Smooth muscle cell (in vitro differentiated cells): ENCODE results near the gene EPHB3. TPM values are rescaled to one million over a fixed set of nuclear protein-coding genes. Genes with fewer than 3 reads are reported as not detected.
A peak's percentile ranks its signal among the peaks of the same experiment; 100 is the strongest.

Experiments used
- DNase-seq: peaks from one replicate; lab custom pipeline; 2025; ENCODE audit not compliant: unreplicated experiment; lab: John Stamatoyannopoulos, UW
- H2AFZ ChIP-seq: fragments of 200-600 bp; sonication (generic); 2 replicates; pipeline ENCODE4 v1.6.0; 2016; ENCODE audit warnings: antibody characterized with exemption, low read depth, mild to moderate bottlenecking
- H3F3A ChIP-seq: fragments of 200-600 bp; sonication (generic); 2 replicates; pipeline ENCODE4 v1.6.0; 2017; ENCODE audit warnings: antibody characterized with exemption, low read depth
- H3K27ac ChIP-seq: fragments of 200-600 bp; sonication (generic); 2 replicates; pipeline ENCODE4 v1.5.1; 2016; ENCODE audit warnings: low read depth, mild to moderate bottlenecking
- H3K27me3 ChIP-seq: fragments of 200-600 bp; sonication (generic); 2 replicates; pipeline ENCODE4 v1.6.1; 2016; ENCODE audit warnings: low read depth, mild to moderate bottlenecking
- H3K36me3 ChIP-seq: fragments of 200-600 bp; sonication (generic); 2 replicates; pipeline ENCODE4 v1.5.1; 2016; ENCODE audit warnings: low read depth
- H3K4me1 ChIP-seq: fragments of 200-600 bp; sonication (generic); 2 replicates; pipeline ENCODE4 v1.5.1; 2016; ENCODE audit warnings: low read depth
- H3K4me2 ChIP-seq: fragments of 200-600 bp; sonication (generic); 2 replicates; pipeline ENCODE4 v1.6.0; 2016; ENCODE audit warnings: mild to moderate bottlenecking
- H3K4me3 ChIP-seq: fragments of 200-600 bp; sonication (generic); 2 replicates; pipeline ENCODE4 v1.5.1; 2016; ENCODE audit warnings: mild to moderate bottlenecking
- H3K79me2 ChIP-seq: fragments of 200-600 bp; sonication (generic); 2 replicates; pipeline ENCODE4 v1.6.0; 2016; ENCODE audit warnings: low read depth, mild to moderate bottlenecking
- H3K9ac ChIP-seq: fragments of 200-600 bp; sonication (generic); 2 replicates; pipeline ENCODE4 v1.6.0; 2016; ENCODE audit warnings: low read depth
- H3K9me3 ChIP-seq: fragments of 200-600 bp; sonication (generic); replicated peaks from 2 replicates; pipeline ENCODE4 v1.5.1; 2016; ENCODE audit warnings: low read depth
- H4K20me1 ChIP-seq: fragments of 200-600 bp; sonication (generic); 2 replicates; pipeline ENCODE4 v1.6.0; 2016; ENCODE audit warnings: low read depth
- CTCF ChIP-seq: fragments of 200-600 bp; sonication (generic); IDR thresholded peaks from 2 replicates; pipeline ENCODE4 v1.5.1; 2017; ENCODE audit warnings: borderline replicate concordance, mild to moderate bottlenecking, antibody characterized with exemption; ENCODE audit not compliant: insufficient read depth, poor library complexity, severe bottlenecking
- WGBS: methylation state at CpG from one replicate; pipeline ENCODE4 v1.1.7; 2016; ENCODE audit warnings: low lambda C conversion rate; 5-methylcytosine and 5-hydroxymethylcytosine counted together
- polyA plus RNA-seq: library from polyadenylated mRNA; unstranded; fragments of >200 nt; fragmentation: Nextera tagmentation; extraction: Ambion mirVana; gene quantifications from 2 replicates; pipeline ENCODE4 v1.2.1, GENCODE V29; 2016
- total RNA-seq: library from RNA; depleted of rRNA; stranded (reverse); fragments of >200 nt; gene quantifications from 2 replicates; pipeline ENCODE4 v1.2.3, GENCODE V29; 2014

EPHB3 gene
- total and polyA plus RNA-seq, 2 experiments from 2014 or later, result 11.1 to 23.1 TPM

GRCh38 chr3:184604615-184605290 is 43.2 kb downstream of the EPHB3 start:
- Histone ChIP-seq H3F3A (no peaks in the 10 kb centered on the region), H3K27me3 (peaks cover 11% of the 10 kb centered on the region), H3K79me2 (no peaks in the 10 kb centered on the region), H3K9me3 (no peaks in the 10 kb centered on the region), H3K4me2 (peak overlapping the region; percentile 99), H3K4me1 (peaks cover 27% of the 10 kb centered on the region), H3K9ac (peak overlapping the region; percentile 35), H2AFZ (peak overlapping the region; percentile 87), H4K20me1 (no peaks in the 10 kb centered on the region), H3K36me3 (no peaks in the 10 kb centered on the region), H3K4me3 (peak overlapping the region; percentile 55), H3K27ac (no peak overlapping the region)
- no peak for DNase-seq
- WGBS, result 40% methylated on average over 20 of the region's 20 CpGs
- no peak for TF ChIP-seq CTCF

- Histone ChIP-seq H3K4me3 (no peak overlapping the region), H3K79me2 (no peaks in the 10 kb centered on the region), H4K20me1 (no peaks in the 10 kb centered on the region), H3K36me3 (no peaks in the 10 kb centered on the region), H3F3A (no peaks in the 10 kb centered on the region), H3K9me3 (no peaks in the 10 kb centered on the region), H3K9ac (no peak overlapping the region), H2AFZ (no peak overlapping the region), H3K4me2 (no peak overlapping the region), H3K4me1 (peaks cover 16% of the 10 kb centered on the region), H3K27ac (no peak overlapping the region), H3K27me3 (no peaks in the 10 kb centered on the region)
- DNase-seq, result no peak
- no peak for TF ChIP-seq CTCF
These were observed 46.6 kb downstream of the EPHB3 start for GRCh38 chr3:184608209-184608608.

- no peaks in the 10 kb centered on the region for H3K27me3 ChIP-seq
- no peaks in the 10 kb centered on the region for H3K79me2 ChIP-seq
- H3K4me3 ChIP-seq, result no peak overlapping the region
- no peaks in the 10 kb centered on the region for H3F3A ChIP-seq
- H3K36me3 ChIP-seq, result no peaks in the 10 kb centered on the region
- no peaks in the 10 kb centered on the region for H3K9me3 ChIP-seq
- no peak overlapping the region for H3K4me2 ChIP-seq
- DNase-seq, result no peak
- no peaks in the 10 kb centered on the region for H4K20me1 ChIP-seq
- H3K27ac ChIP-seq, result no peak overlapping the region
- H3K4me1 ChIP-seq, result peaks cover 2% of the 10 kb centered on the region
- no peak overlapping the region for H3K9ac ChIP-seq
- no peak for TF ChIP-seq CTCF
- WGBS, result 93% methylated on average over 9 of the region's 9 CpGs
- no peak overlapping the region for H2AFZ ChIP-seq
These were observed 48.1 kb downstream of the EPHB3 start for GRCh38 chr3:184609476-184610244.
